OCI-LY7 (cell line): Measurements from ENCODE around the gene TMEM271. TPM values are rescaled to one million over a fixed set of nuclear protein-coding genes. Genes with fewer than 3 reads are reported as not detected.

Experiments used
- BruUV-seq: library from RNA; stranded (reverse); fragments of 400-500 nt; replicated peaks from 2 replicates; lab custom pipeline; 2021; lab: Mats Ljungman, UMichigan
- CTCF ChIA-PET: fragments of 300-600 bp; sonication (Branson Sonifier 250); formaldehyde crosslinking; loops from one replicate; lab custom pipeline; 2022; ENCODE audit warnings: antibody characterized with exemption; ENCODE audit not compliant: unreplicated experiment; lab: Charles Lee
- POLR2A ChIA-PET: fragments of 300-600 bp; sonication (Branson Sonifier 250); formaldehyde crosslinking; loops from one replicate; lab custom pipeline; 2022; ENCODE audit warnings: antibody characterized with exemption; lab: Charles Lee
- DNase-seq: peaks from one replicate; pipeline ENCODE4 v3.0.0-alpha.2; 2015; ENCODE audit warnings: low spot score
- H2AFZ ChIP-seq: fragments of 200-600 bp; sonication (generic), shearing (Covaris generic); 2 replicates; pipeline ENCODE4 v1.6.1; 2014; ENCODE audit warnings: mild to moderate bottlenecking, antibody characterized with exemption, low read length, moderate library complexity
- H3K27ac ChIP-seq: fragments of 200-600 bp; sonication (generic); 2 replicates; pipeline ENCODE4 v1.5.1; 2014; ENCODE audit warnings: mixed run types, low read depth, mild to moderate bottlenecking, moderate library complexity, low read length, inconsistent platforms; ENCODE audit not compliant: poor library complexity, severe bottlenecking
- H3K36me3 ChIP-seq: fragments of 200-600 bp; sonication (generic); 2 replicates; pipeline ENCODE4 v1.6.1; 2014; ENCODE audit warnings: mild to moderate bottlenecking, antibody characterized with exemption, low read length, moderate library complexity, mixed read lengths; ENCODE audit not compliant: insufficient read depth
- H3K4me1 ChIP-seq: fragments of 200-600 bp; sonication (generic); 2 replicates; pipeline ENCODE4 v1.5.1; 2014; ENCODE audit warnings: mild to moderate bottlenecking, low read length; ENCODE audit not compliant: insufficient read depth, poor library complexity, severe bottlenecking
- H3K4me2 ChIP-seq: fragments of 200-600 bp; sonication (generic); 2 replicates; pipeline ENCODE4 v1.6.1; 2014; ENCODE audit warnings: mild to moderate bottlenecking, low read length
- H3K4me3 ChIP-seq: fragments of 200-600 bp; sonication (generic); 2 replicates; pipeline ENCODE4 v1.5.1; 2014; ENCODE audit warnings: mild to moderate bottlenecking, low read depth, low read length; ENCODE audit not compliant: poor library complexity, severe bottlenecking
- H3K79me2 ChIP-seq: fragments of 200-600 bp; sonication (generic); 2 replicates; pipeline ENCODE4 v1.6.1; 2016; ENCODE audit warnings: low read depth, mild to moderate bottlenecking, low read length, moderate library complexity, mixed read lengths; ENCODE audit not compliant: insufficient read depth
- H3K9me2 ChIP-seq: fragments of 200-600 bp; sonication (generic); 2 replicates; pipeline ENCODE4 v1.6.1; 2016; ENCODE audit warnings: mild to moderate bottlenecking, low read length, mixed read lengths; ENCODE audit not compliant: insufficient read depth
- H3K9me3 ChIP-seq: fragments of 200-600 bp; sonication (generic); 2 replicates; pipeline ENCODE4 v1.6.1; 2014; ENCODE audit warnings: mild to moderate bottlenecking, mixed run types, low read length, mixed read lengths
- H4K20me1 ChIP-seq: fragments of 200-600 bp; sonication (generic); 2 replicates; pipeline ENCODE4 v1.6.1; 2014; ENCODE audit warnings: mild to moderate bottlenecking, antibody characterized with exemption, low read length, moderate library complexity, mixed read lengths; ENCODE audit not compliant: insufficient read depth
- EZH2phosphoT487 ChIP-seq: fragments of 200-600 bp; sonication (generic); IDR thresholded peaks from 2 replicates; pipeline ENCODE4 v1.6.1; 2018; ENCODE audit warnings: low read depth, borderline replicate concordance, mild to moderate bottlenecking, mixed run types, antibody characterized with exemption, low read length, moderate library complexity, mixed read lengths
- intact Hi-C: fragments of 100-400 bp; cut with micrococcal nuclease; formaldehyde crosslinking; loops from one replicate; pipeline ENCODE4 v1.10.0; 2022; ENCODE audit not compliant: unreplicated experiment
- total RNA-seq, 2 experiments: library from RNA; depleted of rRNA in 1 of 2; stranded (reverse); fragments of >200 nt in 1 of 2; shearing (Covaris generic) in 1 of 2; gene quantifications; 2 replicates each; pipeline ENCODE4 v1.2.3, GENCODE V29; 2014 to 2022
- TF ChIP-seq, protein P1 (sequence below): fragments of 200-600 bp; sonication (generic); conservative IDR thresholded peaks from 2 replicates; pipeline ENCODE4 v1.5.1; 2014; ENCODE audit warnings: mild to moderate bottlenecking, antibody characterized with exemption, low read length, moderate library complexity, mixed read lengths

TMEM271 gene
- total RNA-seq, 2 experiments from 2014 or later: not detected

GRCh38 chr4:617644-618641 is 41.8 kb upstream of the TMEM271 start:
- Histone ChIP-seq H2AFZ (no peak overlapping the region), H3K4me1 (no peaks in the 10 kb centered on the region), H3K27ac (no peak overlapping the region), H3K79me2 (no peaks in the 10 kb centered on the region), H3K36me3 (no peaks in the 10 kb centered on the region), H3K9me2 (no peaks in the 10 kb centered on the region), H3K9me3 (no peaks in the 10 kb centered on the region), H3K4me3 (no peak overlapping the region), H4K20me1 (no peaks in the 10 kb centered on the region), H3K4me2 (no peak overlapping the region)
- intact Hi-C loops: no loop called here
- ChIA-PET POLR2A (interaction anchor here (0.6 kb wide), 1 partner anchor 135 kb away, joined by 3 read pairs; no protein-coding TSS in a partner anchor), CTCF (no interaction called here)
- no peak for TF ChIP-seq EZH2phosphoT487
- TF ChIP-seq, protein P1, sequence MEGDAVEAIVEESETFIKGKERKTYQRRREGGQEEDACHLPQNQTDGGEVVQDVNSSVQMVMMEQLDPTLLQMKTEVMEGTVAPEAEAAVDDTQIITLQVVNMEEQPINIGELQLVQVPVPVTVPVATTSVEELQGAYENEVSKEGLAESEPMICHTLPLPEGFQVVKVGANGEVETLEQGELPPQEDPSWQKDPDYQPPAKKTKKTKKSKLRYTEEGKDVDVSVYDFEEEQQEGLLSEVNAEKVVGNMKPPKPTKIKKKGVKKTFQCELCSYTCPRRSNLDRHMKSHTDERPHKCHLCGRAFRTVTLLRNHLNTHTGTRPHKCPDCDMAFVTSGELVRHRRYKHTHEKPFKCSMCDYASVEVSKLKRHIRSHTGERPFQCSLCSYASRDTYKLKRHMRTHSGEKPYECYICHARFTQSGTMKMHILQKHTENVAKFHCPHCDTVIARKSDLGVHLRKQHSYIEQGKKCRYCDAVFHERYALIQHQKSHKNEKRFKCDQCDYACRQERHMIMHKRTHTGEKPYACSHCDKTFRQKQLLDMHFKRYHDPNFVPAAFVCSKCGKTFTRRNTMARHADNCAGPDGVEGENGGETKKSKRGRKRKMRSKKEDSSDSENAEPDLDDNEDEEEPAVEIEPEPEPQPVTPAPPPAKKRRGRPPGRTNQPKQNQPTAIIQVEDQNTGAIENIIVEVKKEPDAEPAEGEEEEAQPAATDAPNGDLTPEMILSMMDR: no peak
- BruUV-seq: no TSS peak
- DNase-seq: no peak

DNA sequence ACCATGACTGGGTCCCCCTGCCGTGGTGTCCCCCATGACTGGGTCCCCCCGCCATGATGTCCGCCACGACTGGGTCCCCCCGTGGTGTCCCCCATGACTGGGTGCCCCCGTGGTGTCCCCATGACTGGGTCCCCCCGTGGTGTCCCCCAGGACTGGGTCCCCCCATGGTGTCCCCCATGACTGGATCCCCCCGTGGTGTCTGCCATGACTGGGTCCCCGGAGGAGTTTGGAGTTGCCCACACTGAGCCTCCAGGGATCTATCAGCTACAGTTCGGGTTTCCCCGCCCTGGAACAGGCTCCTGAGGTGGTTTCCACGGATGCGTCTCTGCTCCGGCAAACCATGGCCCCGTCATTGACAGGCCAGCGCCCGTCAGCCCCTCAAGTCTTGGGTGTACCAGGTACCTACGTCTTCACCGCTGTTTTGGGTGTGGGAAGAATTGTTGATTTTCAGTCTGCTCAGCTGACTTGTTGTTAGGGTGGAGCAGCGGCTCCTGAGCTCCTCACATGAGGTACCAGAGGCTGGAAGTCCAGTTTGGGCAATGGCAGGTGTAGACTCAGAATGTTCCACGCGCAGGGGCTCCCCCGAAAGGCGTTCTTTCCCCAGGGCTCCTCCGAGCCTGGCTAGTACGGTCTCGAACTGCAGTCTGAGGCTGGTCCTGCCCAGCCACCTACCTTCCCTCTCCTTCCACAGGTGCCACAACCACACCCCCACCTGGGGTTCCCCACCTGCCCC is 41.0 kb upstream of the TMEM271 start:
- H4K20me1 ChIP-seq: no peaks in the 10 kb centered on the region
- intact Hi-C loops: no loop called here
- H3K79me2 ChIP-seq: no peaks in the 10 kb centered on the region
- H3K36me3 ChIP-seq: no peaks in the 10 kb centered on the region
- H3K9me3 ChIP-seq: no peaks in the 10 kb centered on the region
- no peak overlapping the region for H2AFZ ChIP-seq
- H3K4me1 ChIP-seq: no peaks in the 10 kb centered on the region
- no peak overlapping the region for H3K4me3 ChIP-seq
- no peak overlapping the region for H3K4me2 ChIP-seq
- DNase-seq: no peak
- ChIA-PET POLR2A (no interaction called here), CTCF (no interaction called here)
- TF ChIP-seq, protein P1: no peak
- TF ChIP-seq EZH2phosphoT487: no peak
- no peak overlapping the region for H3K27ac ChIP-seq
- no peaks in the 10 kb centered on the region for H3K9me2 ChIP-seq
- no TSS peak for BruUV-seq
